ES-I3 (cell line): ENCODE data around the gene DUSP8.

Experiments used
- H3K36me3 ChIP-seq: 2 replicates; pipeline ENCODE4 v1.6.1; 2013; ENCODE audit warnings: mild to moderate bottlenecking, low read length, control low read depth, moderate library complexity; ENCODE audit not compliant: insufficient read depth
- H3K4me1 ChIP-seq: 2 replicates; pipeline ENCODE4 v1.6.1; 2013; ENCODE audit warnings: mild to moderate bottlenecking, control low read depth, low read length; ENCODE audit not compliant: insufficient read depth
- H3K9ac ChIP-seq: 2 replicates; pipeline ENCODE4 v1.6.1; 2013; ENCODE audit warnings: low read depth, mild to moderate bottlenecking, low read length, moderate library complexity
- H3K9me3 ChIP-seq: 2 replicates; pipeline ENCODE4 v1.6.1; 2013; ENCODE audit warnings: mild to moderate bottlenecking, low read length, moderate library complexity; ENCODE audit not compliant: control insufficient read depth, insufficient read depth

The DUSP8 gene

DNA sequence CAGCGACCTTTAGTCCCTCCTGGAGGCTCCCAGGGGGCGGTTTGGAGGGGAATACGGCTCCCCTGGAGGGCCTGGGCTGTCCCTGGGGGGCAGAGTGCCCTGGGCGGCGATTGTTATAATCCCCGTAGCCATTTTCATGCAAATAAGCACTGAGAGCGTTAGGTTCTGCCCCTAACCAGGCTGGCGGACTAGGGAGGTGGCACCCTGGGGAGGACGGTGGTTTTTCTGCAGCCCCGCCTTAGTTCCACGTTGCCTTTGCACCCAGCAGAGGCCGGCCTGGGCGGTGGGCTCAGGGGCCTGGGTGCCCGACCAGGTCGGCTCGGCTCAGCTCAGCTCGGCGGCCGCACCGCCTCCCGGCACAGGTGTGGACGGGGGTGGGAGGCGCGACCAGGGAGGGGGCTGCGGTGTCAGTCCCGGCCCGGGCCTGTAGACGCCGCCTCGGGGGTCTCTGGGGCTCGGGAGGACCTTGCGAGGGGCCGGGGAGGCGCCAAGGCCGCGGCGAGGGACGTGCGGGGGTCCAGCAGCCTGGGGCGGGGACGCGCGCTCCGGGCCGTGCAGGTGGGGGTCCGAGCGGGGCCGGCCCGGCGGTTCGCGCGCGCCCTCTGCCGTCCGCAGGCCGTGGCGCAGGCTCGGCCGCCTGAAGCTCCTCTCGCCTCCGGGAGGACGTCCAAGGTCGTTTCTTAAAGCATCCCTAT is 2.3 kb upstream of the DUSP8 start:
- Histone ChIP-seq H3K36me3 (no peaks in the 10 kb centered on the region), H3K9ac (peak overlapping the region; percentile 35; the same call in 1 of the 2 replicates), H3K4me1 (peaks cover 6% of the 10 kb centered on the region; the same call in 1 of the 2 replicates), H3K9me3 (peaks cover 6% of the 10 kb centered on the region; the same call in 1 of the 2 replicates)

DNA sequence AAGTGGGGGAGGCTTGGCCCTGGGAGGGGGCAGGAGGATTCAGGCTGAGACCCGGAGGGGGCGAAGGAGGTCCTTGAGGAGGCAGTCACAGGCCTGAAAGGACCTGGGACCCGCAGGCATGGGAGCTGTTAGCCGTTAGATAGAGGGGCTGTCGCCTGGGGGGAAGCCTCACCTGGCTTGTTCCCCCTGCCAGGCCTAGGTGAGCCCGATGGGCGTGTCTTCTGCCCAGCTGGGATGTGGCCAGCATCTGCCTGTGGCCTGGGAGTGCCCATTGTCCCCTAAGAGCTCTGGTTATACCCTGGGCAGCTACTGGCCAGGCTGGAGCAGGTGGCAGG is 1.8 kb upstream of the DUSP8 start:
- H3K4me1 ChIP-seq: peaks cover 6% of the 10 kb centered on the region; the same call in 1 of the 2 replicates

DNA sequence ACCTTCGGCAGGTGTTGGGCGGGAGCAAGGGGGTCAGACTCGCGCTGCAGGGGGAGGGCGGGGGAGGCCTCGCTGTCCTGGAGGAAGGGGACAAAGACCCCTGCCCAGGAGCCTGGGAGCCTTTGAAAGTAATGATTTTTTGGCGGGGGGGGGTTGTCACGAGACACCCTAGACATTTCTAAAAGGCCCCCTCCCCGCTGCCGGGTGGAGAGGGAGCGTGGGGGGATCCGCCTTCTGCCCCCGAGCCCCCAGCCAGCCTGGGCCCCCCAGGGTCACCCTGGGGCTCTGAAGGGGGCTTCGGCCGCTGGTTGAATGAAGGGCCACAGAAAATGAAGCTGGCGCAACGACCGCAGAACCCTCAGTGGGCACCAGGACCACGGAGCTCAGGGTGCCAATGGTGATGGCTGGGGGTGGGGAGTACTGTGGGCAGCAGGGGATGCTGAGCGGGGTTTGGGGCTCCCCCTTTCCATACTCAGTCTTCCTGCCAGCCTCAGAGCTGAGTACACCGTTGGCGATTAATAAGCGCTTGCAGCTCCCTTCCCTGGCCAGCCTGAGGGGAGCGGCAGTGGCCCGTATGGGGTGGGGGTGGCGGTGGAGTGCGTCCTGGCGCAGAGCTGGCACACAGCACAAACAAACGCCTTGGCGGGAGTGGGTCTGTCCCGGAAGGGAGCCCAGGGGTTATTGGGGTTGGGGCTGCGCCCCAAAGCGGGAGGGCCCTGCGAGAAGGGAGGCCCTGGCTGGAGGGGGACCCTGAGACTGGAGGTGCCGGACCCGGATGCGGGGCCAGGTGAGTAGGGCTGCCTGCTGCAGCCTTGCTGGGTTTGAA is 1.2 kb upstream of the DUSP8 start:
- peak overlapping the region; percentile 50; the same call in 1 of the 2 replicates for H3K9ac ChIP-seq
- H3K4me1 ChIP-seq: peaks cover 6% of the 10 kb centered on the region; the same call in 1 of the 2 replicates
- no peaks in the 10 kb centered on the region for H3K36me3 ChIP-seq
- H3K9me3 ChIP-seq: peaks cover 5% of the 10 kb centered on the region; the same call in 1 of the 2 replicates

More for the DNA sequence above, 1.8 kb upstream of the DUSP8 start:
- no peaks in the 10 kb centered on the region for H3K36me3 ChIP-seq
- H3K9me3 ChIP-seq: peaks cover 6% of the 10 kb centered on the region; the same call in 1 of the 2 replicates
- H3K9ac ChIP-seq: peak overlapping the region; percentile 32; the same call in 1 of the 2 replicates

DNA sequence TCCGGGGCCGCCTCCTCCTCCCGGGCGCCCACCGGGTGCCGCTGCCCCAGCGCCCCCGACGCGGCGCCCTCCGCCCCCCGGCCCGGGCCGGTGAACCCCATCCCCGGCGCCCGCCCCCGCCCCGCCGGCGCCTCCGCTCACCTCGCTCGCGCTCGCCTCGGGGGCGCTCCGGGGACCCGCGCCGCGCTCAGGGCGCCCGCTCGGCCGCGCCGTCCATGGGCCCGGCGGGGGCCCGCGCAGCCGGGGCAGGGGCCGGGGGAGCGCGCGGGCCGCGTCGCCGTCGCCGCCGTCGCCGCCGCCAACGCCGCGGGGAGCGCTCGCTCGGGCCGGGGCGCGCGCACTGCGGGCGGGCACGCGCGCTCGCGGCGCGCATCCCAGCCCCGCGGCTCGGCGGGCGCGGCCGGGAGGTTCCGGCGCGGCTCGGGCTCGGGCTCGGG is 293 bp downstream of the DUSP8 start:
- Histone ChIP-seq H3K9ac (peak overlapping the region; percentile 54; the same call in 1 of the 2 replicates), H3K36me3 (no peaks in the 10 kb centered on the region), H3K4me1 (peaks cover 6% of the 10 kb centered on the region; the same call in 1 of the 2 replicates), H3K9me3 (no peaks in the 10 kb centered on the region)

DNA sequence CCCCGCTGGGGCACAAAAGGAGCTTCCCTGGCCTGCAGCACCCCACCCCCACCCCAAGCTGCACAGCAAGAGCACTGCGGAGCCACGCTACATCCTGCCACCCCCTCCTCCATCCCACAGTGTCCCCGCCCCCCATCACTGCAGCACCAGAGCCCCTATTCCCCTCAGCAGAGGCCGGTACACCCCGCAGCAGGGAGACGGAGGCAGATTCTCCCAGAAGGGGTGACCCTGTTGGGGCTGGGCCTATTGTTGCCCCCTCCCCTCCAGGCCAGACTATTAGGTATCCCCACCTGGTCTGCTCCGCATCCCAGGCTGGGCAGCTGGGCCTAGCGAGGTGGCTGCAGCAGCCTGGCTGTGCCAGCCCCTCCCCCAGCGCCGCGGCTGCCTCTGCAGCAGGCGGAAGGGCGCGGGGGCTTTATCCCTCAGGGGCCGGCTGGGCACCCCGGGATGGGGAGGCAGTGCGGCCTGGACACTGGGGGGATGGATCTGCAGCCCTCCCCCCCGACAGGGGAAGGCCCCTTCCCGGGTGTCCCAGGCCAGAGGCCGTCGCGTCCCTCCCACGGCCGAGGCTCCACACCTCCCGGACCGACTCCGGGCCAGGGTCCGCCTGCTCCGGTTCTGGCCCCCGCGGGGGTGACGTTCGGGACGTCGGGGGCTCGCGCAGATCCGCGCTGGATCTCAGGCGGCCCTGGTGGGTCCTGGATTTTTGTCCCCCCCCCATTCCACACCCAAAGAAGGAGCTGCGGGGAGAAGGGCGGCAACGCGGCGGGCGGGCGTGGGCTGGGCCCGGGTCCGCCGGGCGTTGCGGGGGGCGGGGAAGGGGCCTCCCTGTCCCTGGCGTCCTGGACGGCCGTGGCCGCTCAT is 943 bp downstream of the DUSP8 start:
- Histone ChIP-seq H3K36me3 (no peaks in the 10 kb centered on the region), H3K4me1 (peaks cover 6% of the 10 kb centered on the region; the same call in 1 of the 2 replicates), H3K9me3 (no peaks in the 10 kb centered on the region), H3K9ac (peak overlapping the region; percentile 54)

DNA sequence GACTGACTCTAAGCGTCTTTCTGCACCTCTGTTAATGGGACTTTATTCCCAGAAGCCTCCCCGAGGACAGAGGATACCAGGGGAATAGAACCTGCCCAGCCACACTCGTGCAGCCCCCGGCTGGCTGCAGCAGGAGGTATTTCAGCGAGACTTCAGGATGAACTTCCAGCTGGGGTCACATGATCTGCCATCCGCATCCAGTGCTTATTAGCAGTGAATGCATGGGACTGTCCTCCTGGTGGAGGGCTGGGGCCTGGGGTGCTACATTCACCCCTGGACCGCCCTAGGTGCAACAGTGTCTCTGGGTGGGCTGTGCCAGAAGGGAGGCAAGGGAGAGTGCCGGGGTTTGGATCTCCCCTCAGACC is 1.6 kb downstream of the DUSP8 start:
- H3K9me3 ChIP-seq: no peaks in the 10 kb centered on the region
- H3K36me3 ChIP-seq: no peaks in the 10 kb centered on the region
- no peak overlapping the region for H3K9ac ChIP-seq
- H3K4me1 ChIP-seq: peaks cover 6% of the 10 kb centered on the region; the same call in 1 of the 2 replicates

DNA sequence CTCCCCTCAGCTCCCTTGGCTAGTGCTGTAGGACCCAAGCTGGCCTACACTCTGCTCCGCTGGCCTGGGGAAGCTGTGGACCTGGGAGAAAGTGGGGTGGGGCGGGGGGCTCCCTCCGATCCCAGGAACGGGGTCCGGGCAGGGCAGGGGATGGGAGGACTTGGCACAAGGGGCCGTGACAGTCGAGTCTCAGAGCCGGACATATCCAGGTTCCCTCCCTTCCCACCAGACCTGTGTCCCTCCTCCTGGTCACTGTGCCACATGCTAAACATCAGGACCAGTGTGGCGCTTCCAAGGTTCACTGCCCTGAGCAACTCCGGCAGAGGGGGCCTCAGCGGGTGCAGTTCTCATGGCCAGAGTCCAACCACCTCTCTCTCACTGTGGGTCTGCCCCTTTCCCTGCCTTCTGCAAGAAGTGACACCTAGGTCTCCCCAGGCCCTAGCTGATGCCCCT is 2.0 kb downstream of the DUSP8 start:
- H3K9ac ChIP-seq: no peak overlapping the region
- peaks cover 7% of the 10 kb centered on the region; the same call in 1 of the 2 replicates for H3K4me1 ChIP-seq
- no peaks in the 10 kb centered on the region for H3K36me3 ChIP-seq
- no peaks in the 10 kb centered on the region for H3K9me3 ChIP-seq

DNA sequence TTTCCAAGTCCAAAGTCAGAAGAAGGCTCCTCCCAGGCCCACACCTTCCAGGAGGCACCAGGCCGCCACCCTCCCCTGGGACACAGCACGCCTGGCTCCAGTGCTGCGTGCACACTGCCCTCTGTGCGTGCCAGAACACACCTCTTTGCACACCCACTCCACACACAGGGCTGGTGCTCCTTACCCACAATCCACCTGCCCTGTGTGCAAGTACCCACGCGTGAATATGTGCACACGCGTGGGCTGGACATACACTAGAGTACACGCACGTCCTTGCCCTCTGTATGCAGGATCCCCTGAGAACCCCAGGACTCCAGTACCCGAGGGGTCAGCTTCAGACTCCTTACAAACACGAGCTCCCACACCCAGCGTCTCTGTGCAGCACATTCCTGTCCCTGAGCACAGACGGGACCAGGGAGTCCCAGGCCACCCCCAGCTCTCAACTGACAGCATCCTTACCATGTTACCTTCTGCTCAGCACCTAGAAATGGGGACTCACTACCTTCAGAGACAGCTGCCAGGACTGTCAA is 2.8 kb downstream of the DUSP8 start:
- Histone ChIP-seq H3K36me3 (no peaks in the 10 kb centered on the region), H3K4me1 (peaks cover 12% of the 10 kb centered on the region; the same call in 1 of the 2 replicates), H3K9me3 (no peaks in the 10 kb centered on the region), H3K9ac (no peak overlapping the region)

DNA sequence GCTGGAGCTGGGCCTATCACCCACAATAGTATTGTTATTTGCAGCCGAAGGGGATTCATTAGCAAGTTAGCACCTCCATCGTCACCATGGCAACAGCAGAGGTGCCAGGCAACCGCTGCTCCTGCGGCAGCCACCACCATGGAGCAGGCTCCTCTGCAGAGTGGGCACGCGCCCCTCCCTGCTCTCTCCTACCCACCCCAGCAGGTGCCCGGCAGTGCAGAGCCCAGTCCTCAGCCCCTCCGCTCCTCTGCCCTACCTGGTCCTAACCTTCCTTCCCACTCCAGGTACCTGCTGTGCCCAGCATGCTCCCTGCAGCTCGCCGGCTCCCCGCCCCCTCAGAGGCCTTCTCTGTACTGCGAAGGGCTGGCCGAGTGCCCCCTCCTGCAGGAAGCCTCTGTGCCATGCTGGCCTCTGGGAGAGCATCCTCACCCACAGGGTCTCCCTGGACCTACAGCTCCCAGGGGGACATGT is 3.6 kb downstream of the DUSP8 start:
- H3K4me1 ChIP-seq: peaks cover 18% of the 10 kb centered on the region; the same call in 1 of the 2 replicates
- no peak overlapping the region for H3K9ac ChIP-seq
- no peaks in the 10 kb centered on the region for H3K9me3 ChIP-seq
- no peaks in the 10 kb centered on the region for H3K36me3 ChIP-seq

DNA sequence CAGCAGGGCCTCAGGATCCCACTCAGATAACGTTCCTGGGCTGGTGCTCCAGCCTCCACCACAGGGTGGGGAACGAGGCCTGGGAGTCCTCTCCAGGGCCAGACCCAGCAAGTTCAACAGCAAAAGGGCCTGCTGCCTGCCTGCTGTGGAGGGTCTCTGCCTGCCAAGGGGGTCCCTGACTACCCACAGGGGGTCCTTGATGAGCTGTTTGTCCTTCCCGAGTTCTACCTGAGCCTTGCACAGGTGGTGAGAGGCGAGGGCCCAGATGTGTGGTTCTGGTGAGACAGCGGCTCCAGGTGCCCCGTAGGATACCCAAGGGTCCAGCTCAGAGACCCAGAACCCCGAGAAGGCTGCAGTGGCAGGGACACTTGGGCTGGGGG is 4.4 kb downstream of the DUSP8 start:
- H3K4me1 ChIP-seq: peaks cover 18% of the 10 kb centered on the region; the same call in 1 of the 2 replicates
- no peaks in the 10 kb centered on the region for H3K9me3 ChIP-seq
- H3K9ac ChIP-seq: no peak overlapping the region

DNA sequence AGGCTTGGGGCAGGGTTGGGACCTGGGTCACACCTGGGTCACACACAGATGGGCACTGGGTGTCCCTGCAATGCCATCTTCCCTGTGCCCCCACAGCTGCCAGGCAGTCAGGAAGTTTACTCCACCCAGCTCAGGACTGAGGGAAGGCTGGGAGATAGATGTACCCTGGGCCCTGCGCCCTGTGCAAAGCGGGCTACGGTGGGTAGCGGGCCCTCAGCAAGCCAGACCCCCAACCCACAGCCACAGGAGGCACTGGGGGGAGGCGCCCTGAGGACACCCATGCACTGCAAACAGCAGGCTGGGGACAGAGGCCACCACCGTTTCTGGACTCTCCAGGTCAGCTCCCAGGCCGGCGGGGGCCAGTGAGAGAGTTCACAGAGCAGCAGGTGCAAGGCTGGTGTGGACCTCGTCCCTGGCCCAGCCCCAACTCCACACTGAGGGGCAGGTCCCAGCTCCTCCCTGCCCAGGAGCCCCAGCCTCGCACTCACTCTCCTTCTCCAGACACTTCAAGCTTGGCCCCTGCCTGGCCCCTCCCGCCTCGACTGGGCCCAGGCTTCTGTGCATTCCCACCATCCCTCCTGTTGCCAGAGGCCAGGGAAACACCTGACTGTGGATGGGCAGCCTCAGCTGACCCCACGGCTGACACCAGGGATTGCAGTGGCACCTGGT is 4.9 kb downstream of the DUSP8 start:
- peaks cover 18% of the 10 kb centered on the region; the same call in 1 of the 2 replicates for H3K4me1 ChIP-seq

More for the DNA sequence above, 4.4 kb downstream of the DUSP8 start:
- H3K36me3 ChIP-seq: no peaks in the 10 kb centered on the region

DNA sequence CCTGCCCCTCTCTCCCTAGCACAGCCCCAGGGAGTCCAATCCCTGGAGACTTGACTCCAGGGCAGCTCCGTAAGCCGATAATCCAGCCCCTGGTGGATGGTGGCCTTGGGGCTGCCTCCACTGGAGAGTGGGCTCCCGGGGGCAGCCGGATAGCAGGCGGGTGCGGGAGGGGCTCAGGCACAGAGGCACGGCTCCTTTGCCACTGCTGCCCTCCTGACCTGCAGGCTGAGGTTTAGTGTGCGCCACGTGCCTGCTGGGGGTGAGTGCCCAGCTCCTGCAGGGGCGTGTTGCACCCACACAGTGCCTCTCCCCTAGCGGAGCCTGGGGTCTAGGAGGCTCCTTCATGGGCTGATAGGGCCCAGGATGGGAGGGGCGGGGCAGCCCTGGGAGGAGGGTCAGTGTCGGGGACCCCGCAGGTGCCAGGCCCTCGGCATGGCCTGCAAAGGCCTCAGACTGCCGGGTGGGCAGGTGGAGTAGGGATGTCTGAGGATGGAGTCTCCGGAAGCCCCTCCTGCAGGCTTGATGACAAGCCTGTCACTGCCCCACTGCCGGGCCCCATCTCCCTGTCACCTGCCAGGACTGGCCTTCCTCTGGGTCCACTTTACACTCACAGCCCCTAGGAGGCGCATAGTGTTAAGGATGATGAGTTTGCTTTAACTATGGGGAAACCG is 5.6 kb downstream of the DUSP8 start:
- H3K4me1 ChIP-seq: peaks cover 18% of the 10 kb centered on the region; the same call in 1 of the 2 replicates
- peaks cover 2% of the 10 kb centered on the region; the same call in 1 of the 2 replicates for H3K36me3 ChIP-seq
- no peak overlapping the region for H3K9ac ChIP-seq
- no peaks in the 10 kb centered on the region for H3K9me3 ChIP-seq

More for the DNA sequence above, 4.9 kb downstream of the DUSP8 start:
- Histone ChIP-seq H3K9me3 (no peaks in the 10 kb centered on the region), H3K9ac (no peak overlapping the region), H3K36me3 (peaks cover 1% of the 10 kb centered on the region; the same call in 1 of the 2 replicates)

DNA sequence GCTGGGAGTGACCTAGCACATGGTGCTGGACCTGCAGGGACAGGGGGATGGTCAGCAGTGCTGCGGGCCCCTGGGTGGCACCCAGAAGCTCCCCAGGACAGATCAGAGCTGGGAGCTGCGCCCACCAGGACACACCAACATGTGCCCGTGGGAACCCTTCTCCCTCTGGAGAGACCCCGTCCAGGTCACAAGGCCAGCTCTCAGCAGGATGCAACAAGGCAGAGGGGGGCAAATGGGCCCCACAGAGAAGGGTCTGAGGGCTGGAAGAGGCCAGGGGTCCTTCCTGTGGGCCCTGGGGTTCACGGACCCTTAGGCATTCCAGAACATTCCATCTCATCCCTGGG is 6.2 kb downstream of the DUSP8 start:
- H3K9ac ChIP-seq: no peak overlapping the region
- H3K36me3 ChIP-seq: peaks cover 2% of the 10 kb centered on the region; the same call in 1 of the 2 replicates
- peaks cover 18% of the 10 kb centered on the region; the same call in 1 of the 2 replicates for H3K4me1 ChIP-seq

More for the DNA sequence above, 6.2 kb downstream of the DUSP8 start:
- no peaks in the 10 kb centered on the region for H3K9me3 ChIP-seq
